Naive thymus-derived CD4-positive, alpha-beta T cell (primary cell): ENCODE measurements around the gene ROBO3. TPM values are rescaled to one million over a fixed set of nuclear protein-coding genes. Genes with fewer than 3 reads are reported as not detected.
A peak's percentile ranks its signal among the peaks of the same experiment; 100 is the strongest.

Source experiments
- ATAC-seq: fragments of 150-1000 bp; cut with Tn5 transposase; 2 replicates; pipeline ENCODE4 v1.10.0; 2021; ENCODE audit warnings: mild to moderate bottlenecking, moderate library complexity
- CTCF ChIA-PET: fragments of 350-600 bp; sonication (Branson Sonifier 250); formaldehyde crosslinking; loops from one replicate; lab custom pipeline; 2021; ENCODE audit warnings: antibody characterized with exemption; lab: Charles Lee
- POLR2A ChIA-PET: fragments of 350-600 bp; sonication (Branson Sonifier 250); formaldehyde crosslinking; loops from one replicate; lab custom pipeline; 2021; ENCODE audit warnings: antibody characterized with exemption, inconsistent platforms; lab: Charles Lee
- DNase-seq, 9 donors: peaks; one replicate each; pipeline versions ENCODE4 v3.0.0 to v3.0.0-alpha.2; 2020 to 2022; ENCODE audit warnings: mixed read lengths in 1 of 9
- H3K27ac ChIP-seq: one replicate; pipeline ENCODE4 v1.7.0; 2013; ENCODE audit warnings: mild to moderate bottlenecking, low read depth, low read length, moderate library complexity
- H3K27me3 ChIP-seq, 2 donors: one replicate each; pipeline ENCODE4 v1.7.0; 2013; ENCODE audit warnings: low read length in 2 of 2, mild to moderate bottlenecking in 2 of 2, moderate library complexity in 2 of 2; ENCODE audit not compliant: control insufficient read depth in 2 of 2, insufficient read depth in 2 of 2
- H3K36me3 ChIP-seq, 3 experiments: 1 replicate in 2 of 3; 2 replicates in 1 of 3; pipeline ENCODE4 v1.7.0; 2013; ENCODE audit warnings: low read length in 3 of 3, mild to moderate bottlenecking in 3 of 3, moderate library complexity in 1 of 3; ENCODE audit not compliant: insufficient read depth in 3 of 3, control insufficient read depth in 2 of 3
- H3K4me1 ChIP-seq, 2 donors: one replicate each; pipeline ENCODE4 v1.7.0; 2013; ENCODE audit warnings: low read length in 2 of 2, mild to moderate bottlenecking in 2 of 2, moderate library complexity in 1 of 2; ENCODE audit not compliant: control insufficient read depth in 2 of 2, insufficient read depth in 2 of 2
- H3K4me3 ChIP-seq: 2 replicates; pipeline ENCODE4 v1.7.0; 2013; ENCODE audit warnings: mild to moderate bottlenecking, low read length
- H3K9me3 ChIP-seq, 3 experiments: 1 replicate in 2 of 3; 2 replicates in 1 of 3; pipeline ENCODE4 v1.7.0; 2013; ENCODE audit warnings: low read length in 3 of 3; ENCODE audit not compliant: control insufficient read depth in 2 of 3
- H3K27ac Mint-ChIP-seq, 9 donors: one replicate each; pipeline ENCODE4 v1.8.0; 2020 to 2022; ENCODE audit warnings: mixed read lengths in 9 of 9, mild to moderate bottlenecking in 8 of 9, moderate library complexity in 5 of 9, inconsistent platforms in 2 of 9
- H3K27me3 Mint-ChIP-seq, 5 donors: one replicate each; pipeline ENCODE4 v1.8.0; 2021 to 2022; ENCODE audit warnings: mixed read lengths in 5 of 5, mild to moderate bottlenecking in 1 of 5
- H3K36me3 Mint-ChIP-seq, 5 donors: one replicate each; pipeline ENCODE4 v1.8.0; 2020 to 2022; ENCODE audit warnings: mixed read lengths in 5 of 5, mild to moderate bottlenecking in 3 of 5, inconsistent platforms in 1 of 5
- H3K4me1 Mint-ChIP-seq, 7 donors: one replicate each; pipeline ENCODE4 v1.8.0; 2020 to 2022; ENCODE audit warnings: mixed read lengths in 7 of 7, mild to moderate bottlenecking in 3 of 7, inconsistent platforms in 1 of 7
- H3K4me3 Mint-ChIP-seq, 10 donors: one replicate each; pipeline ENCODE4 v1.8.0; 2020 to 2022; ENCODE audit warnings: mild to moderate bottlenecking in 10 of 10, mixed read lengths in 10 of 10, moderate library complexity in 6 of 10, inconsistent platforms in 2 of 10
- H3K9me3 Mint-ChIP-seq, 11 donors: one replicate each; pipeline ENCODE4 v1.8.0; 2020 to 2022; ENCODE audit warnings: mixed read lengths in 11 of 11, mild to moderate bottlenecking in 4 of 11, inconsistent platforms in 1 of 11, moderate library complexity in 1 of 11
- intact Hi-C, 2 donors: fragments of 100-400 bp; cut with micrococcal nuclease; formaldehyde crosslinking; loops; one replicate each; pipeline ENCODE4 v1.15.1; 2023
- polyA plus RNA-seq, 2 donors: library from polyadenylated mRNA; unstranded; fragments of 300-500 nt; fragmentation: Illumina TruSeq; gene quantifications; one replicate each; pipeline ENCODE4 v1.2.3, GENCODE V29; 2021
- total RNA-seq, 6 experiments: library from RNA in 5 of 6; stranded (reverse) in 5 of 6; gene quantifications; 1 replicate in 5 of 6; 2 replicates in 1 of 6; pipeline ENCODE4 v1.2.3 and lab custom pipeline; 2021 to 2026

ROBO3 gene
- total and polyA plus RNA-seq, 7 experiments from 2014 or later: 3.6 to 51.3 (median 26.9) TPM

DNA sequence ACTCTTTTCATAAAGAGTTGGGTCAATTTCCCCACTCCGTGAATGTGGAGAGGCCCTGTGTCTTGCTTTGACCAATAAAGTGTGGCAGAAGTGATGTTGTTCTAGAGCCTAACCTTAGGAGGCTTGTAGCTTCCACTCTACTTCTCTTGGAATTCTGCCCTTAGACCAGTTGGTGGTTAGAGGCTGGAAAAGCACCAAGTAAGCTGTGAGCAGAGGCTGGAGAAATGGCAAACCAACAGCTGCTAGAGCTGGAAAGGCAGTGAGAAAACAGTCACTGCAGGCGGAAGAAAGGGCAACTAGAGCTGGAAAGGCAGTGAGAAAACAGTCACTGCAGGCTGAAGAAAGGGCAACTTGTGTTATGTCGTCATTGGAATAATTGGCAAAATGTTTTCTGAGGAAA lies 35.2 kb upstream of the ROBO3 start:
- Histone ChIP-seq H3K36me3 (no peaks in the 10 kb centered on the region), H3K4me3 (no peak overlapping the region), H3K27me3 (peaks cover 3 to 6% of the 10 kb centered on the region in 2 donors), H3K4me1 (no peaks in the 10 kb centered on the region), H3K9me3 (no peaks in the 10 kb centered on the region), H3K27ac (no peak overlapping the region)
- no peak overlapping the region for H3K27ac Mint-ChIP-seq
- DNase-seq (no peak), ATAC-seq (no peak)
- POLR2A ChIA-PET: no interaction called here
- intact Hi-C loops: no loop called here
- no peaks in the 10 kb centered on the region for H3K4me1 Mint-ChIP-seq
- no peak overlapping the region for H3K4me3 Mint-ChIP-seq
- no peaks in the 10 kb centered on the region for H3K9me3 Mint-ChIP-seq
- H3K27me3 Mint-ChIP-seq: peaks cover 17 to 45% (median 26%) of the 10 kb centered on the region in 5 donors
- no peaks in the 10 kb centered on the region for H3K36me3 Mint-ChIP-seq
- CTCF ChIA-PET: interaction anchor here (1.0 kb wide), 1 partner anchor 66 kb away, joined by 3 read pairs; no protein-coding TSS in a partner anchor

DNA sequence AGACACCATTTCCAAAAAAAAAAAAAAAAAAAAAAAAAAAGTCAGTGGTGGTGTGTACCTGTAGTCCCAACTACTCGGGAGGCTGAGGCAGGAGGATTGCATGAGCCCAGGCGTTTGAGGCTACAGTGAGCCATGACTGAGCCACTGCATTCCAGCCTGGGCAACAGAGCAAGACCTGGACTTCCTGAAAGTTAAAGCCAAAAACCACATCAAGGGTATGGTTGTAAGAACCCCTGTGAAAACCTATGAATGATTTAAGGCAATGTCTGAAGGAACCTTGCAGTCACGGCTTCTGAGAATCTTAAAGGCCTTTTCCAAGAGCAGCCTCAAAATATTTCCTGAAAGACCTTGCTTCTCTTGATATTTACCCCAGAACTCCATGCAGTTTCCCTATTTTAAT lies 34.5 kb upstream of the ROBO3 start:
- Mint-ChIP-seq H3K27me3 (peaks cover 22 to 49% (median 30%) of the 10 kb centered on the region in 5 donors), H3K27ac (no peak overlapping the region), H3K4me3 (no peak overlapping the region), H3K36me3 (no peaks in the 10 kb centered on the region), H3K4me1 (no peaks in the 10 kb centered on the region), H3K9me3 (no peaks in the 10 kb centered on the region)
- Histone ChIP-seq H3K4me3 (no peak overlapping the region), H3K9me3 (no peaks in the 10 kb centered on the region), H3K27me3 (peaks cover 1 to 6% of the 10 kb centered on the region in 2 donors), H3K4me1 (no peaks in the 10 kb centered on the region), H3K36me3 (no peaks in the 10 kb centered on the region), H3K27ac (no peak overlapping the region)
- intact Hi-C loops: no loop called here
- DNase-seq: no peak
- POLR2A ChIA-PET: no interaction called here
- CTCF ChIA-PET: interaction anchor here (1.0 kb wide), 1 partner anchor 67 kb away, joined by 3 read pairs; no protein-coding TSS in a partner anchor
- ATAC-seq: no peak

DNA sequence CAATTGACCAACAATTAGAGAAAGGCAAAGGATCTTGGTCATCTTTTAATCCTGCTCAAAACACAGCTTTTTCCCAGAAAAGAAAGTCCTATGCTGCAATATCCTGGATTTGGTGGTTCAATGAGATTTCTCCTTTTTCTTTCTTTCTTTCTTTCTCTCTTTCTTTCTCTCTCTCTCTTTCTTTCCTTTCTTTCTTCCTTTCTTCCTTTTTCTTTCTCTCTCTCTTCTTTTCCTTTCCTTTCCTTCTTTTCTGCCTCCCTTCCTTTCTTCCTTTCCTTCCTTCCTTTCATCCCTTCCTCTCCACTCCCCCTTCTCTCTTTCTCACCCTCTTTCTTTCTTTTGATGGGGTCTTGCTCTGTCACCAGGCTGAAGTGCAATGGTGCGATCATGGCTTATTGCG lies 33.3 kb upstream of the ROBO3 start:
- ATAC-seq: no peak
- no peak overlapping the region for H3K4me3 Mint-ChIP-seq
- no peak for DNase-seq
- ChIA-PET CTCF (interaction anchor here (0.5 to 6.8 kb wide), 3 partner anchors 69 to 204 kb away, joined by 3 to 58 read pairs (median 5); no protein-coding TSS in a partner anchor), POLR2A (no interaction called here)
- Histone ChIP-seq H3K36me3 (no peaks in the 10 kb centered on the region), H3K9me3 (no peaks in the 10 kb centered on the region), H3K4me3 (no peak overlapping the region), H3K27ac (no peak overlapping the region), H3K4me1 (no peaks in the 10 kb centered on the region), H3K27me3 (peaks cover 0 to 6% of the 10 kb centered on the region in 2 donors)
- H3K9me3 Mint-ChIP-seq: no peaks in the 10 kb centered on the region
- H3K36me3 Mint-ChIP-seq: no peaks in the 10 kb centered on the region
- intact Hi-C loops: no loop called here
- H3K27me3 Mint-ChIP-seq: peaks cover 24 to 57% (median 33%) of the 10 kb centered on the region in 5 donors
- H3K4me1 Mint-ChIP-seq: peaks cover 4 to 8% (median 7%) of the 10 kb centered on the region in 7 donors
- H3K27ac Mint-ChIP-seq: no peak overlapping the region

DNA sequence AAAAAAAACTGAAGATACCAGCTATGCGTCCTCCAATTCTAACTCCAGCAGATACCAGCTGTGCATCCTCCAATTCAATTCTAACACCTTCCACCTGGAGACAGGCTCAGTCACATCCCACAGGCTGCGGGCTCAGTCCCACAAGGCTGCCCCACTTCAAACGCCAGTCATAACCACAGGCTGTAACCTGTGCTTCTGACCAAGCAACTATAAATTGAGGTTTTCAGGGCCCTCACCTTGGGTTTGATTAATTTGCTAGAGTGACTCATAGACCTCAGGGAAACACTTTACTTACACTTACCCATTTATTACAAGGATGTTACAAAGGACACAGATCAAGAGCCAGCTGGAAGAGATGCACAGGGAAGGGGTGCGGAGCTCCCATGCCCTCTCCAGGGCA lies 32.7 kb upstream of the ROBO3 start:
- no peak overlapping the region for H3K4me3 ChIP-seq
- Mint-ChIP-seq H3K4me1 (peaks cover 5 to 14% (median 12%) of the 10 kb centered on the region in 7 donors), H3K27me3 (peaks cover 26 to 60% (median 28%) of the 10 kb centered on the region in 5 donors), H3K36me3 (no peaks in the 10 kb centered on the region), H3K27ac (no peak overlapping the region), H3K9me3 (no peaks in the 10 kb centered on the region), H3K4me3 (no peak overlapping the region)
- peaks cover 0 to 6% of the 10 kb centered on the region in 2 donors for H3K27me3 ChIP-seq
- H3K9me3 ChIP-seq: no peaks in the 10 kb centered on the region
- CTCF ChIA-PET: interaction anchor here (0.5 to 6.8 kb wide), 5 partner anchors 69 to 189 kb away, joined by 3 to 58 read pairs (median 5); no protein-coding TSS in a partner anchor
- ATAC-seq (no peak), DNase-seq (no peak)
- intact Hi-C loops: no loop called here
- H3K4me1 ChIP-seq: no peaks in the 10 kb centered on the region
- POLR2A ChIA-PET: no interaction called here
- no peaks in the 10 kb centered on the region for H3K36me3 ChIP-seq
- H3K27ac ChIP-seq: no peak overlapping the region

DNA sequence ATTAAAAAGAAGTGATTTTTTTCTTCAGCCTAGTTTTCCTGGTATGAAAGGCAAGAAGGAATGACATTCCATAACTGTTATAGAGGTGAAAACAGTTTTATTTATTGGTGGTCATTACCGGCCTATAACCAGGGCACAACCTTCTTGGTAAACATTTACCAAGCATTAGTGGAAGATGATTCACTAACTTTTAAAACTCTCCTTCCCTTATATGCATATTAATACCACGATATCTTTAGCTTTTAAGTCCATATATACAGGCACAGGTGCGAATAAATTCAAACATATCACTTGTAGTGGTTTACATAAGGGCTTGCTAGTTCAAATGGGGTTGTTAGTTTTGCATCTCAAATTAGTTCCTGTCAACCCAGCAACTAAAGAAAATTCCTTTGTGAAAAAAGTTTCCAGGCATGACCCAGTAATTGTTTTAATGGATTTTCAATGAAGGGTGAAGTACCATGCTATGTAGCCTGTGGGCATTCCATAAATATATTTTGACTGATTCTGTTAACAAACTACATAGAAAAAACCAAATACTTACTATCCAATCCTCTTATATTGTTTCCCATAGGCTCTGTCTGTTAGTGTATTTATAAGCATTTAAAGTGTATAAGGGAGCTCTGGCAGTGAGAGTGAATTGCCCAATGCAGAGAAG lies 30.6 kb upstream of the ROBO3 start:
- intact Hi-C loops: loop anchor here (5.0 kb wide), 2 partner anchors 417 to 762 kb away; no protein-coding TSS in a partner anchor
- Histone ChIP-seq H3K9me3 (no peaks in the 10 kb centered on the region), H3K4me1 (no peaks in the 10 kb centered on the region), H3K27me3 (peaks cover 9 to 18% of the 10 kb centered on the region in 2 donors), H3K27ac (no peak overlapping the region), H3K36me3 (no peaks in the 10 kb centered on the region), H3K4me3 (no peak overlapping the region)
- ATAC-seq: no peak
- Mint-ChIP-seq H3K27ac (no peak overlapping the region), H3K27me3 (peaks cover 39 to 70% (median 42%) of the 10 kb centered on the region in 5 donors), H3K4me1 (peaks cover 5 to 18% (median 12%) of the 10 kb centered on the region in 7 donors), H3K4me3 (no peak overlapping the region), H3K9me3 (no peaks in the 10 kb centered on the region), H3K36me3 (no peaks in the 10 kb centered on the region)
- POLR2A ChIA-PET: interaction anchor here (1.1 kb wide), 1 partner anchor 88 kb away, joined by 3 read pairs; no protein-coding TSS in a partner anchor
- CTCF ChIA-PET: interaction anchor here (1.1 to 6.8 kb wide), 2 partner anchors 19 to 164 kb away, joined by 3 to 58 read pairs; no protein-coding TSS in a partner anchor
- no peak for DNase-seq

DNA sequence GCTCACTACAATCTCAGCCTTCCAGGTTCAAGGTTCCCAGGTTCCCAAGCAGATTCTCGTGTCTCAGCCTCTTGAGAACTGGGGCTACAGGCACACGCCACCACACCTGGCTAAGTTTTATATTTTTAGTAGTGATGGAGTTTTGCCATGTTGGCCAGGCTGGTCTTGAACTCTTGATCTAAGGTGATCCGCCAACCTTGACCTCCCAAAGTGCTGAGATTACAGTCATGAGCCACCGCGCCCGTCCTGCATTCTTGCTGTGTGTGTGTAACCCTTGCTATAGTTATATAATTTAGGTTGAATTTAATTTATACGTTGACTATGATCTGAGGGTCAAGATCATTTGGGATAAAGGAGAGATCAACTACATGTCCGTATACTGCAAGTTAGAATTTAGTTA lies 29.3 kb upstream of the ROBO3 start:
- no peaks in the 10 kb centered on the region for H3K4me1 ChIP-seq
- DNase-seq (no peak), ATAC-seq (no peak)
- H3K9me3 ChIP-seq: no peaks in the 10 kb centered on the region
- H3K36me3 ChIP-seq: no peaks in the 10 kb centered on the region
- Mint-ChIP-seq H3K4me1 (peaks cover 5 to 25% (median 16%) of the 10 kb centered on the region in 7 donors), H3K36me3 (no peaks in the 10 kb centered on the region), H3K27me3 (peaks cover 51 to 77% (median 54%) of the 10 kb centered on the region in 5 donors), H3K27ac (no peak overlapping the region), H3K9me3 (peaks cover 0 to 3% (median 0%) of the 10 kb centered on the region in 11 donors), H3K4me3 (peak overlapping the region; percentile 1 to 85 (median 77))
- ChIA-PET POLR2A (interaction anchor here (0.9 to 1.4 kb wide), 2 partner anchors 88 to 165 kb away, joined by 3 to 5 read pairs; no protein-coding TSS in a partner anchor), CTCF (interaction anchor here (0.9 to 6.8 kb wide), 6 partner anchors 31 to 181 kb away, joined by 3 to 58 read pairs (median 4); no protein-coding TSS in a partner anchor)
- H3K4me3 ChIP-seq: no peak overlapping the region
- peaks cover 9 to 25% of the 10 kb centered on the region in 2 donors for H3K27me3 ChIP-seq
- intact Hi-C loops: loop anchor here (2.0 to 5.0 kb wide), 3 partner anchors 41 to 764 kb away; no protein-coding TSS in a partner anchor
- no peak overlapping the region for H3K27ac ChIP-seq
